ENCODE measurements around the gene GP9.
A peak's percentile ranks its signal among the peaks of the same experiment; 100 is the strongest.

GP9 gene

GRCh38 chr3:129023008-129023358 is 37.6 kb upstream of the GP9 start:
- no peak for TF ChIP-seq RAD21 (IDR thresholded peaks at IDR 0.05; ENCODE audit: low read depth)
- no peak for TF ChIP-seq TAF1 (IDR thresholded peaks at IDR 0.05; ENCODE audit: low read depth)
- no peak for TF ChIP-seq EP300 (IDR thresholded peaks at IDR 0.05; ENCODE audit: borderline replicate concordance)
- no peak for TF ChIP-seq MAX (IDR thresholded peaks at IDR 0.05)
- no peak for TF ChIP-seq NFIC (IDR thresholded peaks at IDR 0.05)
- TF ChIP-seq EGR1 (IDR thresholded peaks at IDR 0.05) = no peak
- no peak for TF ChIP-seq USF1 (IDR thresholded peaks at IDR 0.05)
- no peak for TF ChIP-seq ZBTB7A (IDR thresholded peaks at IDR 0.05; ENCODE audit: low read depth)
- TF ChIP-seq TEAD4 (IDR thresholded peaks at IDR 0.05) = no peak
- no peak for TF ChIP-seq CEBPB (IDR thresholded peaks at IDR 0.05)
- no peak for TF ChIP-seq CREB1 (IDR thresholded peaks at IDR 0.05; ENCODE audit: low read depth)
- no peak for TF ChIP-seq YY1 (IDR thresholded peaks at IDR 0.05; ENCODE audit: low read depth)
- TF ChIP-seq FOXM1 (IDR thresholded peaks at IDR 0.05; ENCODE audit: borderline replicate concordance, low read depth) = no peak
- TF ChIP-seq TCF12 (IDR thresholded peaks at IDR 0.05; ENCODE audit: low read depth) = no peak
- TF ChIP-seq REST (IDR thresholded peaks at IDR 0.05; ENCODE audit: low read depth) = no peak

- TF ChIP-seq RAD21 (IDR thresholded peaks at IDR 0.05; ENCODE audit: low read depth) (peak; percentile 33), MAX (IDR thresholded peaks at IDR 0.05) (no peak)
Measured at GRCh38 chr3:129023909-129024308, 36.7 kb upstream of the GP9 start.

GRCh38 chr3:129025108-129025507 is 35.5 kb upstream of the GP9 start:
- TF ChIP-seq USF1 (IDR thresholded peaks at IDR 0.05) (no peak), MAX (IDR thresholded peaks at IDR 0.05) (no peak), TEAD4 (IDR thresholded peaks at IDR 0.05) (no peak), ZBTB7A (IDR thresholded peaks at IDR 0.05; ENCODE audit: low read depth) (no peak)

GRCh38 chr3:129025691-129026435 is 34.7 kb upstream of the GP9 start:
- TF ChIP-seq ZBTB7A (IDR thresholded peaks at IDR 0.05; ENCODE audit: low read depth) = no peak
- TF ChIP-seq NFIC (IDR thresholded peaks at IDR 0.05) = no peak
- no peak for TF ChIP-seq EGR1 (IDR thresholded peaks at IDR 0.05)
- no peak for TF ChIP-seq TCF12 (IDR thresholded peaks at IDR 0.05; ENCODE audit: low read depth)
- TF ChIP-seq YY1 (IDR thresholded peaks at IDR 0.05; ENCODE audit: low read depth) = no peak
- TF ChIP-seq MAX (IDR thresholded peaks at IDR 0.05) = no peak
- TF ChIP-seq RAD21 (IDR thresholded peaks at IDR 0.05; ENCODE audit: low read depth) = no peak
- no peak for TF ChIP-seq CEBPB (IDR thresholded peaks at IDR 0.05)
- no peak for TF ChIP-seq EP300 (IDR thresholded peaks at IDR 0.05; ENCODE audit: borderline replicate concordance)

- TF ChIP-seq EP300 (IDR thresholded peaks at IDR 0.05; ENCODE audit: borderline replicate concordance) (no peak), ZBTB7A (IDR thresholded peaks at IDR 0.05; ENCODE audit: low read depth) (peak; percentile 82; the same call in 1 of the 2 replicates), EGR1 (IDR thresholded peaks at IDR 0.05) (no peak), TCF12 (IDR thresholded peaks at IDR 0.05; ENCODE audit: low read depth) (no peak), TAF1 (IDR thresholded peaks at IDR 0.05; ENCODE audit: low read depth) (peak; percentile 59; the same call in 1 of the 2 replicates), YY1 (IDR thresholded peaks at IDR 0.05; ENCODE audit: low read depth) (no peak), REST (IDR thresholded peaks at IDR 0.05; ENCODE audit: low read depth) (no peak), RAD21 (IDR thresholded peaks at IDR 0.05; ENCODE audit: low read depth) (peak; percentile 9; the same call in 1 of the 2 replicates), CEBPB (IDR thresholded peaks at IDR 0.05) (no peak), TEAD4 (IDR thresholded peaks at IDR 0.05) (no peak), CREB1 (IDR thresholded peaks at IDR 0.05; ENCODE audit: low read depth) (peak; percentile 29; the same call in 1 of the 2 replicates), NFIC (IDR thresholded peaks at IDR 0.05) (no peak), FOXM1 (IDR thresholded peaks at IDR 0.05; ENCODE audit: borderline replicate concordance, low read depth) (no peak), MAX (IDR thresholded peaks at IDR 0.05) (peak; percentile 99), USF1 (IDR thresholded peaks at IDR 0.05) (0 out of 2 replicates have a peak, but pooled peaks have one; percentile 11)
Measured at GRCh38 chr3:129026728-129027543, 33.6 kb upstream of the GP9 start.
